Ishikawa (cell line): ENCODE measurements around the gene USP4.

ENCODE experiments used
- CEBPB ChIP-seq: IDR thresholded peaks from 2 replicates; pipeline ENCODE4 v1.6.1; 2012
- CREB1 ChIP-seq: IDR thresholded peaks from 2 replicates; pipeline ENCODE4 v1.6.1; 2012; ENCODE audit warnings: low read depth
- EGR1 ChIP-seq: IDR thresholded peaks from 2 replicates; pipeline ENCODE4 v1.6.1; 2012
- EP300 ChIP-seq: IDR thresholded peaks from 2 replicates; pipeline ENCODE4 v1.6.1; 2012; ENCODE audit warnings: borderline replicate concordance
- FOXM1 ChIP-seq: IDR thresholded peaks from 2 replicates; pipeline ENCODE4 v1.6.1; 2012; ENCODE audit warnings: low read depth, borderline replicate concordance
- MAX ChIP-seq: IDR thresholded peaks from 2 replicates; pipeline ENCODE4 v1.6.1; 2012
- NFIC ChIP-seq: IDR thresholded peaks from 2 replicates; pipeline ENCODE4 v1.6.1; 2012
- RAD21 ChIP-seq: IDR thresholded peaks from 2 replicates; pipeline ENCODE4 v1.6.1; 2012; ENCODE audit warnings: low read depth
- REST ChIP-seq: IDR thresholded peaks from 2 replicates; pipeline ENCODE4 v1.6.1; 2012; ENCODE audit warnings: low read depth, mild to moderate bottlenecking
- TAF1 ChIP-seq: IDR thresholded peaks from 2 replicates; pipeline ENCODE4 v1.6.1; 2012; ENCODE audit warnings: low read depth, mild to moderate bottlenecking
- TCF12 ChIP-seq: IDR thresholded peaks from 2 replicates; pipeline ENCODE4 v1.6.1; 2012; ENCODE audit warnings: low read depth
- YY1 ChIP-seq: IDR thresholded peaks from 2 replicates; pipeline ENCODE4 v1.6.1; 2012; ENCODE audit warnings: low read depth
- ZBTB7A ChIP-seq: IDR thresholded peaks from 2 replicates; pipeline ENCODE4 v1.6.1; 2012; ENCODE audit warnings: low read depth
- TF ChIP-seq, protein P1 (sequence below): IDR thresholded peaks from 2 replicates; pipeline ENCODE4 v1.6.1; 2012

DNA sequence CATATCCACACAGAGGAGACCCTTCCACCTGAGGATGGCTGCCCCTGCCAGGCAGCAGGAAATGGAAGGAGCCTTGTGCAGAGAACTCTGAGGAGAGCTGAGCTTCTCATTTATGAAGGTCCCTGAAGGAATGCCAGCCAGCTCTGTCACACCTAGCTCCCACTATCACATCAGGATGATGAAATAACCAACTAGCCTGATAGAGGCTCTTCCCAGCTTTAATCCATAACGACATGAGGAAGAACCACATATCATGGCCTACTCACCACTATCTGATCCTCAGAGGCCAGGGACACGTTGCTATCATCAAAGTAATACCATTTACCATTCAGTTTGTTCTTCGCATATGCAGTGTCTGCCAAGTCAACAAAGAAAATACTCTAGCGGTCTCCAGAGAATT, 61.3 kb downstream of the USP4 start:
- TF ChIP-seq FOXM1: no peak
- TF ChIP-seq MAX: no peak
- TF ChIP-seq TAF1: no peak
- TF ChIP-seq REST: no peak
- TF ChIP-seq CREB1: no peak
- no peak for TF ChIP-seq EP300
- TF ChIP-seq NFIC: no peak
- TF ChIP-seq RAD21: no peak
- TF ChIP-seq, protein P1, sequence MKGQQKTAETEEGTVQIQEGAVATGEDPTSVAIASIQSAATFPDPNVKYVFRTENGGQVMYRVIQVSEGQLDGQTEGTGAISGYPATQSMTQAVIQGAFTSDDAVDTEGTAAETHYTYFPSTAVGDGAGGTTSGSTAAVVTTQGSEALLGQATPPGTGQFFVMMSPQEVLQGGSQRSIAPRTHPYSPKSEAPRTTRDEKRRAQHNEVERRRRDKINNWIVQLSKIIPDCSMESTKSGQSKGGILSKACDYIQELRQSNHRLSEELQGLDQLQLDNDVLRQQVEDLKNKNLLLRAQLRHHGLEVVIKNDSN: no peak
- no peak for TF ChIP-seq ZBTB7A
- TF ChIP-seq CEBPB: no peak
- no peak for TF ChIP-seq TCF12
- no peak for TF ChIP-seq EGR1
- TF ChIP-seq YY1: no peak
